Adrenal gland (tissue), 12 donors: ENCODE data around the gene TMCC1. TPM values are rescaled to one million over a fixed set of nuclear protein-coding genes. Genes with fewer than 3 reads are reported as not detected.

Experiments used
- DNase-seq, 7 donors: peaks; one replicate each; pipeline ENCODE4 v3.0.0-alpha.2; 2019 to 2020
- H3K27ac ChIP-seq, 5 donors: fragments of 200-600 bp; sonication (generic) in 4 of 5; 1 replicate in 3 of 5; 2 replicates in 2 of 5; pipeline versions ENCODE4 v1.5.1 to v1.8.0; 2016 to 2020; ENCODE audit warnings: mild to moderate bottlenecking in 1 of 5
- H3K27me3 ChIP-seq: fragments of 200-600 bp; 2 replicates; pipeline ENCODE4 v1.8.0; 2021
- H3K36me3 ChIP-seq, 2 donors: fragments of 200-600 bp; replicated peaks in 1 of 2; 1 replicate in 1 of 2; 2 replicates in 1 of 2; pipeline versions ENCODE4 v1.5.1 to v1.8.0; 2018 to 2022
- H3K4me1 ChIP-seq, 2 donors: fragments of 200-600 bp; replicated peaks in 1 of 2; 1 replicate in 1 of 2; 2 replicates in 1 of 2; pipeline versions ENCODE4 v1.5.1 to v1.8.0; 2018 to 2021
- H3K4me3 ChIP-seq, 4 donors: fragments of 200-600 bp; sonication (generic) in 3 of 4; one replicate each; pipeline ENCODE4 v1.5.1; 2016 to 2018
- H3K9me3 ChIP-seq, 3 donors: fragments of 200-600 bp; sonication (generic) in 1 of 3; replicated peaks in 1 of 3; 1 replicate in 2 of 3; 2 replicates in 1 of 3; pipeline versions ENCODE4 v1.5.1 to v1.8.0; 2016 to 2021
- POLR2A ChIP-seq, 2 donors: fragments of 450-650 bp; IDR thresholded peaks; one replicate each; pipeline ENCODE4 v1.6.1; 2017; ENCODE audit warnings: antibody characterized with exemption in 2 of 2, mild to moderate bottlenecking in 2 of 2, moderate library complexity in 1 of 2
- WGBS, 4 donors: extraction: QIAGEN DNeasy Blood & Tissue Kit in 2 of 4; methylation state at CpG; one replicate each; pipeline versions ENCODE4 v1.1.5 to v1.1.7; 2013 to 2017; 5-methylcytosine and 5-hydroxymethylcytosine counted together
- intact Hi-C, 2 donors: fragments of 100-400 bp; cut with DNase I; formaldehyde crosslinking; loops; one replicate each; pipeline versions ENCODE4 v1.14.1 to v1.15.0; 2022 to 2023
- polyA plus RNA-seq, 3 donors: library from polyadenylated mRNA; stranded (reverse); fragments of 200-250 nt in 2 of 3; fragments of 350-450 nt in 1 of 3; fragmentation: Illumina TruSeq in 1 of 3; extraction: RNeasy Lipid Tissue Mini Kit (QIAGEN cat#74804) in 1 of 3; gene quantifications; one replicate each; pipeline ENCODE4 v1.2.3, GENCODE V29; 2013 to 2014
- total RNA-seq, 9 donors: library from RNA; depleted of rRNA in 4 of 9; stranded (reverse); fragments of >200 nt in 4 of 9; fragments of 120-200 nt in 1 of 9; fragmentation: NEBNext Ultra II Directional in 1 of 9; extraction: Animal tissue kit (Norgen Biotek cat#: 25700) in 1 of 9; gene quantifications; one replicate each; pipeline versions ENCODE4 v1.1.0 to v1.2.4, GENCODE V29; 2013 to 2023
- TF ChIP-seq, protein P1 (sequence below), 6 experiments: fragments of 450-650 bp in 4 of 6; fragments of 200-600 bp in 2 of 6; sonication (generic) in 1 of 6; IDR thresholded peaks; 1 replicate in 5 of 6; 2 replicates in 1 of 6; pipeline versions ENCODE4 v1.5.1 to v1.8.0; 2016 to 2021; ENCODE audit warnings: antibody characterized with exemption in 6 of 6, mild to moderate bottlenecking in 2 of 6, moderate library complexity in 1 of 6
- donor health status: healthy with polysubstance abuse.
- donor health status: Bipolar disorder and iron deficiency.
- donor health status: DM: yes; HTN: yes; CAD: no.
- donor health status: DM: no; HTN: no; CAD: no.
- donor health status: DM: no; HTN: no; CAD: no.
- donor health status: DM: yes; HTN: yes; CAD: no.

Gene TMCC1
- total and polyA plus RNA-seq, 12 donors, result 6.3 to 141 (median 22.9) TPM

DNA sequence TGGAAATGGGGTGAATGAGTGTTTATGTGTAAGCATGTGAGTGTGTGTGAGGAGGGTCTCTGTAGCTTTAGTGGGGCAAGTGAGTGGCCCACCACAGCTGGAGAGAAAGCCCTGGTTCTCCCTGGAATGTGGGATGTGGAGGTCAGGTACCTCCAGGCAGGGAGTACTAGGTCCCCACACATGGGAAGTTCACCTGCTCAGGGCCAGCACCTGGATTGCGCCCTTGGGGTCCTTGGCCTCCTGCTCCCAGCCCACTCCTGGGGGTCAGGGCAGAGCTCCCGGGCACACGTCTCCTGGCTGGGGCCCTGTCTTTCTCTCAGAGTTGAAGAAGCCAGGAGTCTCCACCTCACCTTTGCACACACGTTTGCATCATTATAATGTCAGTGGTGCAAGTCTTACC lies 40.0 kb upstream of the TMCC1 start:
- DNase-seq, result no peak
- peaks cover 0 to 4% of the 10 kb centered on the region in 2 donors for H3K4me1 ChIP-seq
- no peaks in the 10 kb centered on the region for H3K9me3 ChIP-seq
- no peak overlapping the region for H3K27ac ChIP-seq
- TF ChIP-seq, protein P1, sequence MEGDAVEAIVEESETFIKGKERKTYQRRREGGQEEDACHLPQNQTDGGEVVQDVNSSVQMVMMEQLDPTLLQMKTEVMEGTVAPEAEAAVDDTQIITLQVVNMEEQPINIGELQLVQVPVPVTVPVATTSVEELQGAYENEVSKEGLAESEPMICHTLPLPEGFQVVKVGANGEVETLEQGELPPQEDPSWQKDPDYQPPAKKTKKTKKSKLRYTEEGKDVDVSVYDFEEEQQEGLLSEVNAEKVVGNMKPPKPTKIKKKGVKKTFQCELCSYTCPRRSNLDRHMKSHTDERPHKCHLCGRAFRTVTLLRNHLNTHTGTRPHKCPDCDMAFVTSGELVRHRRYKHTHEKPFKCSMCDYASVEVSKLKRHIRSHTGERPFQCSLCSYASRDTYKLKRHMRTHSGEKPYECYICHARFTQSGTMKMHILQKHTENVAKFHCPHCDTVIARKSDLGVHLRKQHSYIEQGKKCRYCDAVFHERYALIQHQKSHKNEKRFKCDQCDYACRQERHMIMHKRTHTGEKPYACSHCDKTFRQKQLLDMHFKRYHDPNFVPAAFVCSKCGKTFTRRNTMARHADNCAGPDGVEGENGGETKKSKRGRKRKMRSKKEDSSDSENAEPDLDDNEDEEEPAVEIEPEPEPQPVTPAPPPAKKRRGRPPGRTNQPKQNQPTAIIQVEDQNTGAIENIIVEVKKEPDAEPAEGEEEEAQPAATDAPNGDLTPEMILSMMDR (IDR thresholded peaks at IDR 0.05), result no peak
- no peak for TF ChIP-seq POLR2A (IDR thresholded peaks at IDR 0.05)
- no peaks in the 10 kb centered on the region for H3K36me3 ChIP-seq
- intact Hi-C loops, result loop anchor here in 1 of 2 donors (5.0 to 10.0 kb wide), 4 partner anchors 106 to 429 kb away; no protein-coding TSS in a partner anchor
- H3K27me3 ChIP-seq, result no peaks in the 10 kb centered on the region
- no peak overlapping the region for H3K4me3 ChIP-seq
- WGBS, 4 donors, result 76 to 89% (median 83%) methylated on average over 3 to 4 of the region's 4 CpGs

DNA sequence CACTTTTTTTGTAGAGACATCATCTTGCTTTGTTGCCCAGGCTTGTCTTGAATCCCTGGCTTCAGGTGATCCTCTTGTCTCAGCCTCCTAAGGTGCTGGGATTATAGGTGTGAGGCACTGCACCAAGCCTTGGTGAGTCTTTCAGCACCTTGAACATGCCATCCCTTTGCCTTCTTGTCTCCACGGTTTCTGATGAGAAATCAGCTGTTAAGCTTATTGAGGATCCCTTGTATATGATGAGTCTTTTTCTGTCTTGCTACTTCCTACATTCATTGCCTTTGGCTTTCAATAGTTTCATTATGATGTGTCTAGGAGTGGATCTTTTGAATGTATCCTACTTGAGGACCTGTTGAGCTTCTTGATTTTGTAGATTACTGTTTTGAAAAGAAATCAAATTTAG lies 35.9 kb upstream of the TMCC1 start:
- no peaks in the 10 kb centered on the region for H3K9me3 ChIP-seq
- no peaks in the 10 kb centered on the region for H3K27me3 ChIP-seq
- no peak overlapping the region for H3K4me3 ChIP-seq
- H3K36me3 ChIP-seq, result no peaks in the 10 kb centered on the region
- 70 to 83% (median 77%) methylated on average over 1 of the region's 1 CpG for WGBS, 4 donors
- H3K4me1 ChIP-seq, result peaks cover 0 to 3% of the 10 kb centered on the region in 2 donors
- intact Hi-C loops, result no loop called here
- TF ChIP-seq POLR2A (IDR thresholded peaks at IDR 0.05), result no peak
- TF ChIP-seq, protein P1 (IDR thresholded peaks at IDR 0.05), result no peak
- H3K27ac ChIP-seq, result no peak overlapping the region
- no peak for DNase-seq

GRCh38 chr3:129927072-129927471 lies 33.6 kb upstream of the TMCC1 start:
- Histone ChIP-seq H3K9me3 (no peaks in the 10 kb centered on the region), H3K4me3 (no peak overlapping the region), H3K27ac (no peak overlapping the region), H3K27me3 (no peaks in the 10 kb centered on the region), H3K4me1 (no peaks in the 10 kb centered on the region), H3K36me3 (no peaks in the 10 kb centered on the region)
- 53 to 74% (median 58%) methylated on average over 5 of the region's 5 CpGs for WGBS, 4 donors
- DNase-seq, result no peak
- intact Hi-C loops, result no loop called here
- TF ChIP-seq POLR2A (IDR thresholded peaks at IDR 0.05), result no peak

GRCh38 chr3:129919806-129920205 lies 26.3 kb upstream of the TMCC1 start:
- DNase-seq, result no peak
- Histone ChIP-seq H3K4me3 (no peak overlapping the region), H3K36me3 (no peaks in the 10 kb centered on the region), H3K9me3 (peaks cover 0 to 15% (median 0%) of the 10 kb centered on the region in 3 donors), H3K27me3 (no peaks in the 10 kb centered on the region), H3K27ac (no peak overlapping the region), H3K4me1 (no peaks in the 10 kb centered on the region)
- 77 to 100% (median 91%) methylated on average over 1 of the region's 1 CpG for WGBS, 4 donors
- intact Hi-C loops, result no loop called here
- no peak for TF ChIP-seq POLR2A (IDR thresholded peaks at IDR 0.05)
- TF ChIP-seq, protein P1 (IDR thresholded peaks at IDR 0.05), result no peak

DNA sequence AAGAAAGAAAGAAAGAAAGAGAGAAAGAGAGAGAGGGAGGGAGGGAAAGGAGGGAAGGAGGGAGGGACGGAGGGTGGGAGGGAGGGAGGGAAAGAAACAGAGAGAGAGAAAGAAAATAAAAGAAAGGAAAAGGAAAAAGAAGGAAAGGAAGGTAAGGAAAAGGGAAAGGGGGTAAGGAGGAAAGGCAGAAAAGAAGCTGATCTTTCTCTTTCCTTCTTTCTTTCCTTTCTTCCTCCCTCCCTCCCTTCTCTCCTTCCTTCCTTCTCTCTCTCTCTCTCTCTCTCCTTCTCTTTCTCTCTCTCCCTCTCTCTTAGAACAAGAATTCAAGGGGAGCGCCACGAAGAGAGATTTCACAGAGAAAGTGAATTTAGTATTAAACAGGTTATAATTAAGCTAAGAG lies 25.8 kb upstream of the TMCC1 start:
- Histone ChIP-seq H3K27me3 (no peaks in the 10 kb centered on the region), H3K9me3 (peaks cover 0 to 15% (median 0%) of the 10 kb centered on the region in 3 donors), H3K4me3 (no peak overlapping the region), H3K36me3 (no peaks in the 10 kb centered on the region), H3K27ac (no peak overlapping the region), H3K4me1 (no peaks in the 10 kb centered on the region)
- intact Hi-C loops, result no loop called here
- WGBS, 4 donors, result 81 to 87% (median 84%) methylated on average over 3 of the region's 3 CpGs
- TF ChIP-seq, protein P1 (IDR thresholded peaks at IDR 0.05), result no peak
- no peak for TF ChIP-seq POLR2A (IDR thresholded peaks at IDR 0.05)
- no peak for DNase-seq
